GM20431 (cell line): Measurements from ENCODE around the gene ACE.

Experiments
- in situ Hi-C: fragments of 300-500 bp; cut with MseI, MboI; formaldehyde crosslinking; loops from one replicate; pipeline ENCODE4 v1.15.0; 2020; ENCODE audit warnings: low sequenced_read_pairs; ENCODE audit not compliant: unreplicated experiment

The ACE gene

GRCh38 chr17:63476854-63477479 is at the start of gene ACE:
TSS of gene ACE (plus strand) at chr17:63477061. CDS start at chr17:63477095, 34 bp downstream.
- in situ Hi-C loops, result no loop called here

- in situ Hi-C loops, result loop anchor here (10.0 to 25.0 kb wide), 2 partner anchors 185 to 408 kb away; partner anchors contain the start of genes FTSJ3, PSMC5 and SMARCD2
Measured at GRCh38 chr17:63429766-63430165, 47.1 kb upstream of the ACE start.

GRCh38 chr17:63430223-63430622 is 46.6 kb upstream of the ACE start:
- in situ Hi-C loops, result loop anchor here (25.0 kb wide), 1 partner anchor 407 kb away; the partner anchor contains the start of genes FTSJ3, PSMC5 and SMARCD2

GRCh38 chr17:63431618-63431938 is 45.3 kb upstream of the ACE start:
- in situ Hi-C loops, result loop anchor here (25.0 kb wide), 1 partner anchor 406 kb away; the partner anchor contains the start of genes FTSJ3, PSMC5 and SMARCD2

- in situ Hi-C loops, result loop anchor here (25.0 kb wide), 1 partner anchor 405 kb away; the partner anchor contains the start of genes FTSJ3, PSMC5 and SMARCD2
Measured at GRCh38 chr17:63431939-63432804, 44.7 kb upstream of the ACE start.

- in situ Hi-C loops, result loop anchor here (25.0 kb wide), 1 partner anchor 403 kb away; the partner anchor contains the start of genes FTSJ3, PSMC5 and SMARCD2
Measured at GRCh38 chr17:63433746-63434591, 42.9 kb upstream of the ACE start.

GRCh38 chr17:63434951-63435571 is 41.8 kb upstream of the ACE start:
- in situ Hi-C loops, result loop anchor here (25.0 kb wide), 1 partner anchor 402 kb away; the partner anchor contains the start of genes FTSJ3, PSMC5 and SMARCD2

DNA sequence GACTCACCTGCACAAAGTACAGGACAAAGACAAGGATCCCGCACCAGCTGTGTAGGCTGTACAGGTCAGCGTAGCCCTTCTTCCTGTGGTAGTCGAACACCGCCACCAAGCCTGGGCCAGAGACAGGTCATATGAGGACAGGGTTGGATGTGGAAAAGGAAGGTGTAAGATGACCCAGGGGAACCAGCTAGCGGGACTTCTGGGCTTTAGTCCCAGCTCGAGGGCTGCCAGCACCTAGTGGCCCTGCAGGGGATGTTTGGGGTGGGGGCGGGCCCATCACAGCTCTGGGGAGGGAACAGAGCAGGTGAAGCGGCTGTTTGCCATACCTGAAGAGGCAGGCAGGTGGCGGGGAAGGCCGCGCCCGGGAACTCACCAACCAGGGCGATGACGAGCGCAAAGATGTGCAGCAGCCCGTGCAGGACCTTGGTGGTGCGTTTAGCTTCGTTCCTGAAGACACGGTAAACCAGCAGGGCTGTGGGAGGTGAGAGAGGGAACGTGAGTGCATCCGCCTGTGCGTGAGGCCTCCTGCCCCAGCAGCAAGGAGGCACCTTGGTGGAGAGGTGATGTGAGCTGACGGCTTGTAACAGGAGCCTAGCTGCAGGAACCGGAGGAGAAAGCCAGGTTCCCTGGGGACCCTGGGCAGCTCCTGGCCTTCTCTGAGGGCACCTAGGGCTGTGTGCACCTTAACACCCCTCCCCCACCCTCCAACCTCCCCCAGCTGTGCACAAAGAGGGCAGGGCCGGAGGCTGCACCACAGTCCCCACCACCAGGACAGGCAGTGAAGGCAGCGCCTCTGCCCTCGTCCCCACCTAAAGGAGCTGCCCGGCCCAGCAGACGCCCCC is 41.0 kb upstream of the ACE start:
- in situ Hi-C loops, result loop anchor here (25.0 kb wide), 1 partner anchor 401 kb away; the partner anchor contains the start of genes FTSJ3, PSMC5 and SMARCD2

GRCh38 chr17:63436523-63437110 is 40.2 kb upstream of the ACE start:
- in situ Hi-C loops, result loop anchor here (25.0 kb wide), 1 partner anchor 401 kb away; the partner anchor contains the start of genes FTSJ3, PSMC5 and SMARCD2

- in situ Hi-C loops, result loop anchor here (25.0 kb wide), 1 partner anchor 400 kb away; the partner anchor contains the start of genes FTSJ3, PSMC5 and SMARCD2
Measured at GRCh38 chr17:63437287-63438091, 39.4 kb upstream of the ACE start.

DNA sequence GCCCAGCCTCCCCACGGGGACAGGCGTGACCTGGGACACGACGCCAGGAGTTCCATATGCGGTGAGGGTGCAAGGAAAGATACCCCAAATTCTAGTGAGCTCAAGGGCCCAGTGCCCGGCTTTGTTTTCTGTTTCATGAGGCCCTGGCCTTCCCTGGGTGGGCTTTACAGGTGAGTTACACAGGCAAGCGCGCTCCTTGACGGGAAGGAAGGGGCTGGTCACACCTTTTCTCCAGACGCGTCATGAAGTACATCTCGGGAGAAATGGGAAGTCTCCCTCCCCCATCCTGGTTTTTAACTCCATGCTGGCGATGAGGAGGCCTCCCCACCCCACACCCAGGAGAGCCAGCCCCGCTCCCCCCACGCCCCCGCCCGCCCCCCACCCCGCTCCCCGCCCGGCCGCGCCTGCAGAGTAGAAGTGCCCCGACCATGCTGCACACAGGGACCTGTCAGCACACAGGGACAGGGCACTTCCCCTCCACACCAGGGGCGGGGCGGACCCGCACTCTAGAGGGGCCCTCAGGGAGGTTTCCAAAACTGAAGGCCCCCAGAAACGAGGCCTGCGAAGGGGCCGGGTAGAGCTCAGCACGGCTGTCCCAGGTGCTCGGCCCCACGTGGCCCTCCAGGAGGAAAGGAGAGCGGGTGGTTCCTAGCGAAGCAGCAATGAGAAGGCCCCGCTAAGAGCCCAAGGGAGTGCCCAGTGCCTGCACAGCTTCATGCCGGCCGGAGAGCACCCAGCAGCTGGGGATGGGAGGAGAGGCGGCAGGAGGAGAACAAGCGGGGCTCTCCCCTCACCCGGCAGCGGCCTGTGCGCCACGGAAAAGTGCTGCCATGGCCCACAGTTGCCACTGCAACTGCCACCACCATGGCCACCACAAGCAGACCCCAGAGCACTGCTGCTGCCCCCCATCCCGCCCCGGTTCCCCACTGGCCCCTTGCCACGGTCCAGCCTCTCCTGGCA is 38.5 kb upstream of the ACE start:
- in situ Hi-C loops, result loop anchor here (25.0 kb wide), 1 partner anchor 399 kb away; the partner anchor contains the start of genes FTSJ3, PSMC5 and SMARCD2

DNA sequence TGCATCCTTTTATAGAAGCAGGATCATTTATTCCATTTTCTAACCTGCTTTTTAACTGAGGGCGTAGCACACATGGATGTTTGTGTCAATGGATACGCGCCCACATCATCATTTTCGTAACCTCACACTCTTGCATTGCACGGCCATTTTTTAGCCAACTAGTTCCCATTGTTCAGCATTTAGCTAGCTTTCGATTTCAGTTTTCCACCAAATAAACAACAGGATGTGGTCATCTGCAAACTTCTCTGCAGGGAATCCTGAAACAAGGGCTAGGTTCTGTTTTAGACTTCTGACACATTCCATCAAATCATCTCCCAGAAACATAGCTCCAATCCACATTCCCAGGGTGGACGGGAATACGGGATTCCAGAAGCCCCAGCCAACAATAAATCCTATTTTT is 37.2 kb upstream of the ACE start:
- in situ Hi-C loops, result loop anchor here (25.0 kb wide), 1 partner anchor 398 kb away; the partner anchor contains the start of genes FTSJ3, PSMC5 and SMARCD2

GRCh38 chr17:63440127-63440769 is 36.6 kb upstream of the ACE start:
- in situ Hi-C loops, result loop anchor here (25.0 kb wide), 1 partner anchor 397 kb away; the partner anchor contains the start of genes FTSJ3, PSMC5 and SMARCD2

DNA sequence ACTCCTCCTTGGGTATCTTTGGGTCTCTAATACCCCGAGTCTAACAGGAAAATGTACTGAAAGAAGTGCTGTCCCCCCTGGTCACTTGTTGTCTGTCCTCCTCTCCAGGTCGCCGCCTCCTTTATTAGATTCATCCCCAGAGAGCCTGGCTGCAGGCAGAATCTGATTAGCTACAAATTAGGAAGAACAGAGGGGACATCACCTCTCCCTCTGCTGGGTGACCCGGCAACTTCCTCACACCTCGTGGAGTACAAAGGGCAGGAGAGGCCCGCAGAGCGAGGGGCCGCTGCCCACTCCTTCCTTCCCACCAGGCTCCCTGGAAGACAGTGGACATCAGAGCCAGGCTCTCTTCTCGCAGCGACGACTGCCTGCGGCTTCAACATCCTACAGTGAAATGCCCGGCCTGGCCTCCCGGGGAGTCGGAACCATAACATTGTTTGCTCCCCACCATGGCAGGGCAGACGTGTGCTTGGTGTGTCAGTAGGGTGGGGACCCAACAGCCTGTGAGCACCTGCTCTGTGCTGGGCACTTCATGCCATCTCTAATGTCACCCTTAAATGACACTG is 36.0 kb upstream of the ACE start:
- in situ Hi-C loops, result loop anchor here (25.0 kb wide), 1 partner anchor 396 kb away; the partner anchor contains the start of genes FTSJ3, PSMC5 and SMARCD2

GRCh38 chr17:63441654-63442053 is 35.2 kb upstream of the ACE start:
- in situ Hi-C loops, result loop anchor here (25.0 kb wide), 1 partner anchor 396 kb away; the partner anchor contains the start of genes FTSJ3, PSMC5 and SMARCD2
